ENCODE results near the gene CEACAM1.
"Not testable (repeated sequence)": the region's sequence is repeated elsewhere in the genome, so short reads cannot be mapped to it uniquely, and the experiment has no call there.

Gene CEACAM1

GRCh38 chr19:42487032-42487797, 41.1 kb downstream of the CEACAM1 start:
- no peaks in the 10 kb centered on the region for H3K36me3 ChIP-seq (ENCODE audit: insufficient read depth, low read length)
- no peak overlapping the region for H3K4me3 ChIP-seq (ENCODE audit: low read length)
- WGBS = 92% methylated on average over 3 of the region's 3 CpGs
- peaks cover 15% of the 10 kb centered on the region for H3K4me1 ChIP-seq (ENCODE audit: insufficient read depth, low read length)
- no peak overlapping the region for H3K27ac ChIP-seq (ENCODE audit: low read depth, low read length)
- no peaks in the 10 kb centered on the region for H3K27me3 ChIP-seq (ENCODE audit: insufficient read depth, low read length)
- no peak overlapping the region for H3K9ac ChIP-seq (ENCODE audit: low read depth, low read length)
- H3K9me3 ChIP-seq (ENCODE audit: insufficient read depth, low read depth, low read length) = no peaks in the 10 kb centered on the region

- H3K4me1 ChIP-seq (ENCODE audit: insufficient read depth, low read length) = peaks cover 20% of the 10 kb centered on the region
- H3K27me3 ChIP-seq (ENCODE audit: insufficient read depth, low read length); H3K9me3 ChIP-seq (ENCODE audit: insufficient read depth, low read depth, low read length); H3K27ac ChIP-seq (ENCODE audit: low read depth, low read length); H3K9ac ChIP-seq (ENCODE audit: low read depth, low read length); H3K36me3 ChIP-seq (ENCODE audit: insufficient read depth, low read length); H3K4me3 ChIP-seq (ENCODE audit: low read length): not testable (repeated sequence)
- WGBS = 93% methylated on average over 4 of the region's 4 CpGs
These were observed 43.2 kb downstream of the CEACAM1 start for GRCh38 chr19:42485036-42485435.

GRCh38 chr19:42480335-42481095, 47.8 kb downstream of the CEACAM1 start:
- H3K36me3 ChIP-seq (ENCODE audit: insufficient read depth, low read length) = no peaks in the 10 kb centered on the region
- 72% methylated on average over 6 of the region's 7 CpGs for WGBS
- H3K27me3 ChIP-seq (ENCODE audit: insufficient read depth, low read length) = no peaks in the 10 kb centered on the region
- peaks cover 20% of the 10 kb centered on the region for H3K4me1 ChIP-seq (ENCODE audit: insufficient read depth, low read length)
- H3K4me3 ChIP-seq (ENCODE audit: low read length) = no peak overlapping the region
- H3K9me3 ChIP-seq (ENCODE audit: insufficient read depth, low read depth, low read length) = no peaks in the 10 kb centered on the region
- no peak overlapping the region for H3K27ac ChIP-seq (ENCODE audit: low read depth, low read length)
- H3K9ac ChIP-seq (ENCODE audit: low read depth, low read length) = no peak overlapping the region

- no peak overlapping the region for H3K27ac ChIP-seq (ENCODE audit: low read depth, low read length)
- 97% methylated on average over 9 of the region's 9 CpGs for WGBS
- peaks cover 27% of the 10 kb centered on the region for H3K4me1 ChIP-seq (ENCODE audit: insufficient read depth, low read length)
- no peak overlapping the region for H3K9ac ChIP-seq (ENCODE audit: low read depth, low read length)
- H3K9me3 ChIP-seq (ENCODE audit: insufficient read depth, low read depth, low read length) = no peaks in the 10 kb centered on the region
- no peak overlapping the region for H3K4me3 ChIP-seq (ENCODE audit: low read length)
- H3K27me3 ChIP-seq (ENCODE audit: insufficient read depth, low read length) = no peaks in the 10 kb centered on the region
- H3K36me3 ChIP-seq (ENCODE audit: insufficient read depth, low read length) = no peaks in the 10 kb centered on the region
These were observed 48.5 kb downstream of the CEACAM1 start for GRCh38 chr19:42479736-42480135.

GRCh38 chr19:42478765-42479311, 49.4 kb downstream of the CEACAM1 start:
- H3K4me1 ChIP-seq (ENCODE audit: insufficient read depth, low read length) = peaks cover 35% of the 10 kb centered on the region
- no peaks in the 10 kb centered on the region for H3K36me3 ChIP-seq (ENCODE audit: insufficient read depth, low read length)
- H3K9ac ChIP-seq (ENCODE audit: low read depth, low read length) = no peak overlapping the region
- H3K27ac ChIP-seq (ENCODE audit: low read depth, low read length) = no peak overlapping the region
- no peaks in the 10 kb centered on the region for H3K27me3 ChIP-seq (ENCODE audit: insufficient read depth, low read length)
- H3K9me3 ChIP-seq (ENCODE audit: insufficient read depth, low read depth, low read length) = no peaks in the 10 kb centered on the region
- 95% methylated on average over 2 of the region's 2 CpGs for WGBS
- H3K4me3 ChIP-seq (ENCODE audit: low read length) = no peak overlapping the region

GRCh38 chr19:42477933-42478332, 50.3 kb downstream of the CEACAM1 start:
- WGBS = 97% methylated on average over 2 of the region's 2 CpGs
- H3K36me3 ChIP-seq (ENCODE audit: insufficient read depth, low read length) = no peaks in the 10 kb centered on the region
- H3K9ac ChIP-seq (ENCODE audit: low read depth, low read length) = no peak overlapping the region
- no peaks in the 10 kb centered on the region for H3K27me3 ChIP-seq (ENCODE audit: insufficient read depth, low read length)
- no peaks in the 10 kb centered on the region for H3K9me3 ChIP-seq (ENCODE audit: insufficient read depth, low read depth, low read length)
- no peak overlapping the region for H3K27ac ChIP-seq (ENCODE audit: low read depth, low read length)
- H3K4me1 ChIP-seq (ENCODE audit: insufficient read depth, low read length) = peaks cover 39% of the 10 kb centered on the region
- H3K4me3 ChIP-seq (ENCODE audit: low read length) = no peak overlapping the region

- Histone ChIP-seq H3K4me1 (ENCODE audit: insufficient read depth, low read length) (peaks cover 47% of the 10 kb centered on the region), H3K27ac (ENCODE audit: low read depth, low read length) (peak overlapping the region; percentile 41; the same call in 1 of the 2 replicates), H3K9ac (ENCODE audit: low read depth, low read length) (no peak overlapping the region), H3K9me3 (ENCODE audit: insufficient read depth, low read depth, low read length) (no peaks in the 10 kb centered on the region), H3K4me3 (ENCODE audit: low read length) (no peak overlapping the region), H3K27me3 (ENCODE audit: insufficient read depth, low read length) (no peaks in the 10 kb centered on the region), H3K36me3 (ENCODE audit: insufficient read depth, low read length) (no peaks in the 10 kb centered on the region)
- 91% methylated on average over 2 of the region's 2 CpGs for WGBS
These were observed 51.2 kb downstream of the CEACAM1 start for GRCh38 chr19:42477117-42477516.

GRCh38 chr19:42475366-42475765, 52.9 kb downstream of the CEACAM1 start:
- peak overlapping the region; percentile 56; the same call in 1 of the 2 replicates for H3K27ac ChIP-seq (ENCODE audit: low read depth, low read length)
- no peaks in the 10 kb centered on the region for H3K27me3 ChIP-seq (ENCODE audit: insufficient read depth, low read length)
- H3K4me1 ChIP-seq (ENCODE audit: insufficient read depth, low read length) = peaks cover 56% of the 10 kb centered on the region
- H3K36me3 ChIP-seq (ENCODE audit: insufficient read depth, low read length) = no peaks in the 10 kb centered on the region
- H3K9ac ChIP-seq (ENCODE audit: low read depth, low read length) = no peak overlapping the region
- no peaks in the 10 kb centered on the region for H3K9me3 ChIP-seq (ENCODE audit: insufficient read depth, low read depth, low read length)
- H3K4me3 ChIP-seq (ENCODE audit: low read length) = no peak overlapping the region
- WGBS = 20% methylated on average over 2 of the region's 4 CpGs

GRCh38 chr19:42474743-42475142, 53.5 kb downstream of the CEACAM1 start:
- no peak overlapping the region for H3K4me3 ChIP-seq (ENCODE audit: low read length)
- H3K9ac ChIP-seq (ENCODE audit: low read depth, low read length) = peak overlapping the region; percentile 32; the same call in 1 of the 2 replicates
- H3K9me3 ChIP-seq (ENCODE audit: insufficient read depth, low read depth, low read length) = no peaks in the 10 kb centered on the region
- H3K36me3 ChIP-seq (ENCODE audit: insufficient read depth, low read length) = no peaks in the 10 kb centered on the region
- H3K27me3 ChIP-seq (ENCODE audit: insufficient read depth, low read length) = no peaks in the 10 kb centered on the region
- H3K27ac ChIP-seq (ENCODE audit: low read depth, low read length) = peak overlapping the region; percentile 75
- 45% methylated on average over 4 of the region's 4 CpGs for WGBS
- peaks cover 56% of the 10 kb centered on the region for H3K4me1 ChIP-seq (ENCODE audit: insufficient read depth, low read length)

- Histone ChIP-seq H3K27ac (ENCODE audit: low read depth, low read length) (peak overlapping the region; percentile 93), H3K9me3 (ENCODE audit: insufficient read depth, low read depth, low read length) (no peaks in the 10 kb centered on the region), H3K4me1 (ENCODE audit: insufficient read depth, low read length) (peaks cover 56% of the 10 kb centered on the region), H3K27me3 (ENCODE audit: insufficient read depth, low read length) (no peaks in the 10 kb centered on the region), H3K36me3 (ENCODE audit: insufficient read depth, low read length) (no peaks in the 10 kb centered on the region), H3K9ac (ENCODE audit: low read depth, low read length) (peak overlapping the region; percentile 65), H3K4me3 (ENCODE audit: low read length) (no peak overlapping the region)
- WGBS = 1% methylated on average over 6 of the region's 6 CpGs
These were observed 54.6 kb downstream of the CEACAM1 start for GRCh38 chr19:42473686-42474085.

Measured in HUES64 (cell line).